Left lung (tissue), 10 donors: ENCODE measurements around the gene OPA3. TPM values are rescaled to one million over a fixed set of nuclear protein-coding genes. Genes with fewer than 3 reads are reported as not detected.
A peak's percentile ranks its signal among the peaks of the same experiment; 100 is the strongest.

ENCODE experiments used
- ATAC-seq: fragments of 200-7000 bp; cut with Tn5 transposase; one replicate; pipeline ENCODE4 v1.9.1; 2020; ENCODE audit warnings: moderate library complexity
- DNase-seq, 4 donors: peaks; one replicate each; pipeline ENCODE4 v3.0.0-alpha.2; 2013 to 2020
- H3K27ac ChIP-seq, 2 donors: fragments of 200-600 bp; sonication (generic) in 1 of 2; one replicate each; pipeline versions ENCODE4 v1.5.0 to v1.8.0; 2020 to 2021
- H3K27me3 ChIP-seq, 2 donors: fragments of 200-600 bp; sonication (generic) in 1 of 2; one replicate each; pipeline versions ENCODE4 v1.5.0 to v1.8.0; 2020 to 2021
- H3K36me3 ChIP-seq, 2 donors: fragments of 200-600 bp; sonication (generic) in 1 of 2; one replicate each; pipeline versions ENCODE4 v1.5.0 to v1.8.0; 2020 to 2021
- H3K4me1 ChIP-seq, 2 donors: fragments of 200-600 bp; one replicate each; pipeline ENCODE4 v1.8.0; 2021
- H3K4me3 ChIP-seq, 2 donors: fragments of 200-600 bp; sonication (generic) in 1 of 2; one replicate each; pipeline versions ENCODE4 v1.5.0 to v1.8.0; 2020 to 2021; ENCODE audit warnings: mild to moderate bottlenecking in 1 of 2
- H3K9me3 ChIP-seq, 2 donors: fragments of 200-600 bp; sonication (generic) in 1 of 2; one replicate each; pipeline versions ENCODE4 v1.5.0 to v1.8.0; 2020 to 2021
- CTCF ChIP-seq, 2 donors: fragments of 200-600 bp; sonication (generic) in 1 of 2; IDR thresholded peaks; one replicate each; pipeline versions ENCODE4 v1.5.0 to v1.8.0; 2021; ENCODE audit warnings: antibody characterized with exemption in 2 of 2
- intact Hi-C, 2 donors: fragments of 100-400 bp; cut with DNase I; formaldehyde crosslinking; loops; one replicate each; pipeline versions ENCODE4 v1.11.2 to v1.14.2; 2022
- polyA plus RNA-seq, 6 donors: library from polyadenylated mRNA; unstranded; fragments of 120-200 nt; gene quantifications; one replicate each; pipeline ENCODE4 v1.2.1, GENCODE V29; 2013; ENCODE audit not compliant: insufficient read length in 6 of 6
- total RNA-seq, 2 donors: library from RNA; stranded (reverse); fragmentation: NEBNext Ultra II Directional; extraction: Animal tissue kit (Norgen Biotek cat#: 25700); gene quantifications; one replicate each; pipeline ENCODE4 v1.2.1, GENCODE V29; 2021
- donor health status: DM: no; HTN: yes; CAD: no.
- donor health status: DM: no; HTN: no; CAD: no.

The OPA3 gene
- total and polyA plus RNA-seq, 8 donors, result 4.8 to 17.9 (median 7.2) TPM

GRCh38 chr19:45560686-45561085 is 23.9 kb downstream of the OPA3 start:
- Histone ChIP-seq H3K4me1 (peaks cover 0 to 9% of the 10 kb centered on the region in 2 donors), H3K4me3 (no peak overlapping the region), H3K36me3 (no peaks in the 10 kb centered on the region), H3K27me3 (no peaks in the 10 kb centered on the region), H3K27ac (no peak overlapping the region), H3K9me3 (no peaks in the 10 kb centered on the region)
- intact Hi-C loops, result no loop called here
- peak in 1 of 4 donors; percentile 43 for DNase-seq
- ATAC-seq, result no peak
- no peak for TF ChIP-seq CTCF (IDR thresholded peaks at IDR 0.05)

GRCh38 chr19:45560038-45560437 is 24.6 kb downstream of the OPA3 start:
- H3K27me3 ChIP-seq, result no peaks in the 10 kb centered on the region
- DNase-seq (peak in 1 of 4 donors; percentile 14), ATAC-seq (no peak)
- H3K36me3 ChIP-seq, result no peaks in the 10 kb centered on the region
- no peak overlapping the region for H3K27ac ChIP-seq
- H3K9me3 ChIP-seq, result no peaks in the 10 kb centered on the region
- TF ChIP-seq CTCF (IDR thresholded peaks at IDR 0.05), result no peak
- intact Hi-C loops, result no loop called here
- H3K4me1 ChIP-seq, result peaks cover 0 to 9% of the 10 kb centered on the region in 2 donors
- H3K4me3 ChIP-seq, result no peak overlapping the region

GRCh38 chr19:45558399-45558878 is 26.2 kb downstream of the OPA3 start:
- intact Hi-C loops, result no loop called here
- Histone ChIP-seq H3K4me1 (peaks cover 0 to 9% of the 10 kb centered on the region in 2 donors), H3K27me3 (no peaks in the 10 kb centered on the region), H3K9me3 (no peaks in the 10 kb centered on the region), H3K4me3 (no peak overlapping the region), H3K36me3 (peaks cover 0 to 6% of the 10 kb centered on the region in 2 donors), H3K27ac (no peak overlapping the region)
- TF ChIP-seq CTCF (IDR thresholded peaks at IDR 0.05), result peak; percentile 32 to 52
- DNase-seq (peak; percentile 12 to 74 (median 44)), ATAC-seq (peak; percentile 93)

GRCh38 chr19:45556835-45557234 is 27.8 kb downstream of the OPA3 start:
- Histone ChIP-seq H3K36me3 (peaks cover 0 to 13% of the 10 kb centered on the region in 2 donors), H3K4me1 (peaks cover 0 to 9% of the 10 kb centered on the region in 2 donors), H3K4me3 (no peak overlapping the region), H3K27ac (no peak overlapping the region), H3K9me3 (no peaks in the 10 kb centered on the region), H3K27me3 (no peaks in the 10 kb centered on the region)
- DNase-seq (no peak), ATAC-seq (no peak)
- TF ChIP-seq CTCF (IDR thresholded peaks at IDR 0.05), result no peak
- intact Hi-C loops, result no loop called here

GRCh38 chr19:45554481-45554880 is 30.1 kb downstream of the OPA3 start:
- intact Hi-C loops, result no loop called here
- TF ChIP-seq CTCF (IDR thresholded peaks at IDR 0.05), result no peak
- Histone ChIP-seq H3K27me3 (no peaks in the 10 kb centered on the region), H3K4me3 (no peak overlapping the region), H3K27ac (no peak overlapping the region), H3K9me3 (no peaks in the 10 kb centered on the region), H3K36me3 (peaks cover 0 to 13% of the 10 kb centered on the region in 2 donors), H3K4me1 (peaks cover 0 to 9% of the 10 kb centered on the region in 2 donors)
- ATAC-seq (no peak), DNase-seq (no peak)
